ENCODE measurements around the gene NLRP11. TPM values are rescaled to one million over a fixed set of nuclear protein-coding genes. Genes with fewer than 3 reads are reported as not detected.
"Not testable (repeated sequence)": the region's sequence is repeated elsewhere in the genome, so short reads cannot be mapped to it uniquely, and the experiment has no call there.

Gene NLRP11
- total RNA-seq, 1 donor from 2014 or later = not detected

DNA sequence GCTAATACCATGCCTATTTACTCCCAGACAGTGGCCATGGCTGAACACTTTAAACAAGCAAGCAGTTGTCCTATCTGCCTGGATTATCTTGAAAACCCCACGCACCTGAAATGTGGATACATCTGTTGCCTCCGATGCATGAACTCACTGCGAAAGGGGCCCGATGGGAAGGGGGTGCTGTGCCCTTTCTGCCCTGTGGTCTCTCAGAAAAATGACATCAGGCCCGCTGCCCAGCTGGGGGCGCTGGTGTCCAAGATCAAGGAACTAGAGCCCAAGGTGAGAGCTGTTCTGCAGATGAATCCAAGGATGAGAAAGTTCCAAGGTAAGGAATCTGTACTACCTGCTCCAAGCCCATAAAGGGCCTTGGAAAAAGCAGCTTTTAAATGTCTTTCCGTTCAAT lies 54.3 kb downstream of the NLRP11 start:
- no peak for DNase-seq

- not testable (repeated sequence) for DNase-seq
These were observed 62.2 kb downstream of the NLRP11 start for GRCh38 chr19:55769632-55770031.

DNA sequence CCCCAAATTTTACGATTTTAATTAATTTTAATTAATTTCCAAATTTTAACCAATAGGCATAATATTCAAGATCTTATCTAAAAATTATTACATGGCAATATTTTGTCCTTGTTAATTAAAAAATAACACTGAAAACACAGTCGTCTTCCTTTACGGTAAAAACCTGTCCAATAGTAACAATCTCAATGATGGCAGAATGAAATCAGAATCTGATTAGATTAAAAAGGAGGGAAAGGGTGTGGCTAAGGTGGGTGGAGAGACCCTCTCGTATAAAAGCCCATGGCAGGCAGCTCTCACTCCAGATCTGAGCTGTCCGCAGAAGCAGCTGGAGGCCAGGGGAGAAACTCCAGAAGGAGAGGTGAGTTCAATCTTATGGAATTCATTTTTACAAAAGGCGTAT lies 63.0 kb downstream of the NLRP11 start, which contains the start of gene RFPL4AL1:
Gene RFPL4AL1 (plus strand): TSS at position 301 of the 400 bp plus-strand sequence. CDS start 2,687 bp downstream, outside the sequence.
- not testable (repeated sequence) for DNase-seq

DNA sequence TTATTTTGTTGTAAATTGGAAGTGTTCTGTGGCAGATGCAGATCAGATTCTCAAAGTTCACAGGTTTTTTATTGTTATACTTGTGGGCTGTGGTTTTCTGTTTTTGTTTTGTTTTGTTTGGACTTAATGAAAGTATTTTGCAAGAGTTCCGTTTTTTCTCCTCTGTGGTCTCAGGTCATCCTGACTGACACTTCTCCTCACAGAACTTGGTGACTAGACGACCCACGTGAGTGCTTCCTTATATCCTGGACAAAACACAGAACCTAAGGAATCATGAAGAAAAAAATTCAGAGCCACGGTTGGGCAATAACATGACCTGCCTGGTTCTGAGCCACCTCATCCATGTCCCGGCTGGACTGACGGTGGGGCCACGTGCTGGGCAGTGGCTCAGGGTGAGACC lies 65.3 kb downstream of the NLRP11 start:
- no peak for DNase-seq

DNA sequence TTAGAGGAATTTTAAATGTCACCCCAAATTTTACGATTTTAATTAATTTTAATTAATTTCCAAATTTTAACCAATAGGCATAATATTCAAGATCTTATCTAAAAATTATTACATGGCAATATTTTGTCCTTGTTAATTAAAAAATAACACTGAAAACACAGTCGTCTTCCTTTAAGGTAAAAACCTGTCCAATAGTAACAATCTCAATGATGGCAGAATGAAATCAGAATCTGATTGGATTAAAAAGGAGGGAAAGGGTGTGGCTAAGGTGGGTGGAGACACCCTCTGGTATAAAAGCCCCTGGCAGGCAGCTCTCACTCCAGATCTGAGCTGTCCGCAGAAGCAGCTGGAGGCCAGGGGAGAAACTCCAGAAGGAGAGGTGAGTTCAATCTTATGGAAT lies 73.0 kb downstream of the NLRP11 start, which contains the start of gene RFPL4A:
Gene RFPL4A (plus strand): TSS at position 301 of the 400 bp plus-strand sequence. CDS start 2,704 bp downstream, outside the sequence.
- DNase-seq = not testable (repeated sequence)

GRCh38 chr19:55756808-55757207 lies 75.0 kb downstream of the NLRP11 start:
- not testable (repeated sequence) for DNase-seq

DNA sequence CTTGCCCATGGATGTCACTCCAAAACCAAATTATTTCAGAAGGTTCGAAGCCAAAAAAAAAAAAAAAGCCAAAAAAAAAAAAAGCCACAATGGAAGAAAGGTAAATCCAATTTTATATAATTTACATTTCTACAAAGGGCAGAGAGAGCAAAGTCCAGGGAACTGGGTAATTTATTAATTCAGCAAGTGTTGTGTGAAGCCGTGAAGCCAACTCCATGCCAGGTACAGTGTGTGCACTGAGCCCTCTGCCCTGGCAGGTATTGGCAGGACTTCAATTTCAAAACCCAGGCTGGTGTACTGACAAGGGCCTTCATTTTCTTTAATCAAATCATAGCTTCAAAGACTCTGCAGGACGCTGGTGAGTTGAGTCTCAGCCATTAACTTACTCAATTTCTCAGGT lies 78.4 kb downstream of the NLRP11 start:
- DNase-seq = no peak

- DNase-seq = no peak
These were observed 81.1 kb downstream of the NLRP11 start for GRCh38 chr19:55750715-55751114.

GRCh38 chr19:55738302-55738701 lies 93.5 kb downstream of the NLRP11 start, which contains the start of gene NLRP9:
TSS of gene NLRP9 (minus strand) at chr19:55738402. CDS start at chr19:55738374, 28 bp downstream.
- DNase-seq = no peak

Other genes starting within 250 kb of the NLRP11 start
- gene FIZ1, start 232.5 kb downstream of the NLRP11 start, total RNA-seq = 4.1 TPM
- 2.8 TPM for gene ZNF524, start 231.7 kb downstream of the NLRP11 start, total RNA-seq
- gene ZNF865, start 226.4 kb downstream of the NLRP11 start, total RNA-seq = 1.2 TPM
- 5.1 TPM for gene ZNF784, start 207.4 kb downstream of the NLRP11 start, total RNA-seq
- 4.8 TPM for gene ZNF580, start 191.0 kb downstream of the NLRP11 start, total RNA-seq
- 5.6 TPM for gene ZNF581, start 188.3 kb downstream of the NLRP11 start, total RNA-seq
- gene CCDC106, start 183.8 kb downstream of the NLRP11 start, total RNA-seq = 7.8 TPM
- gene U2AF2, start 177.0 kb downstream of the NLRP11 start, total RNA-seq = 65.8 TPM
- gene EPN1, start 156.8 kb downstream of the NLRP11 start, total RNA-seq = 20.7 TPM
- not detected for gene NLRP9, start 93.6 kb downstream of the NLRP11 start, total RNA-seq
- gene RFPL4A, start 72.9 kb downstream of the NLRP11 start, total RNA-seq = not detected
- gene RFPL4AL1, start 62.9 kb downstream of the NLRP11 start, total RNA-seq = not detected
- under 0.01 TPM for gene NLRP4, start 4.5 kb upstream of the NLRP11 start, total RNA-seq
- gene NLRP13, start 100.3 kb upstream of the NLRP11 start, total RNA-seq = not detected
- gene NLRP8, start 115.8 kb upstream of the NLRP11 start, total RNA-seq = not detected
- gene NLRP5, start 154.8 kb upstream of the NLRP11 start, total RNA-seq = not detected

All from occipital lobe (tissue), 2 donors.